Stimulated activated memory B cell treated with anti-CD40 and anti-IgM and Interleukin-4, amounts not matched to agents 10 μg/mL and 1 μg/mL and 100 μg/mL, for 72 hours (primary cell): ENCODE results near the gene ERC2.
A peak's percentile ranks its signal among the peaks of the same experiment; 100 is the strongest.

Source experiments
- ATAC-seq: fragments of 150-1000 bp; cut with Tn5 transposase; 2 replicates; pipeline ENCODE4 v1.10.0; 2021
- H3K27ac Mint-ChIP-seq: one replicate; pipeline ENCODE4 v1.8.0; 2022; ENCODE audit warnings: mild to moderate bottlenecking, mixed read lengths
- H3K27me3 Mint-ChIP-seq: one replicate; pipeline ENCODE4 v1.8.0; 2022; ENCODE audit warnings: mixed read lengths
- H3K36me3 Mint-ChIP-seq: one replicate; pipeline ENCODE4 v1.8.0; 2022; ENCODE audit warnings: mixed read lengths
- H3K4me1 Mint-ChIP-seq: one replicate; pipeline ENCODE4 v1.8.0; 2022; ENCODE audit warnings: mixed read lengths
- H3K4me3 Mint-ChIP-seq: one replicate; pipeline ENCODE4 v1.8.0; 2022; ENCODE audit warnings: mild to moderate bottlenecking, moderate library complexity, mixed read lengths
- H3K9me3 Mint-ChIP-seq: one replicate; pipeline ENCODE4 v1.8.0; 2022; ENCODE audit warnings: mixed read lengths

Gene ERC2

GRCh38 chr3:56233742-56234141 lies 234.5 kb downstream of the ERC2 start:
- H3K9me3 Mint-ChIP-seq, result no peaks in the 10 kb centered on the region
- H3K27me3 Mint-ChIP-seq, result peaks cover 9% of the 10 kb centered on the region
- H3K27ac Mint-ChIP-seq, result no peak overlapping the region
- H3K4me3 Mint-ChIP-seq, result no peak overlapping the region
- no peaks in the 10 kb centered on the region for H3K36me3 Mint-ChIP-seq
- ATAC-seq, result no peak
- H3K4me1 Mint-ChIP-seq, result no peaks in the 10 kb centered on the region

- H3K9me3 Mint-ChIP-seq, result no peaks in the 10 kb centered on the region
- no peaks in the 10 kb centered on the region for H3K36me3 Mint-ChIP-seq
- no peak for ATAC-seq
- no peak overlapping the region for H3K27ac Mint-ChIP-seq
- no peak overlapping the region for H3K4me3 Mint-ChIP-seq
- H3K4me1 Mint-ChIP-seq, result no peaks in the 10 kb centered on the region
- H3K27me3 Mint-ChIP-seq, result peaks cover 9% of the 10 kb centered on the region
These were observed 239.0 kb downstream of the ERC2 start for GRCh38 chr3:56229311-56229710.

DNA sequence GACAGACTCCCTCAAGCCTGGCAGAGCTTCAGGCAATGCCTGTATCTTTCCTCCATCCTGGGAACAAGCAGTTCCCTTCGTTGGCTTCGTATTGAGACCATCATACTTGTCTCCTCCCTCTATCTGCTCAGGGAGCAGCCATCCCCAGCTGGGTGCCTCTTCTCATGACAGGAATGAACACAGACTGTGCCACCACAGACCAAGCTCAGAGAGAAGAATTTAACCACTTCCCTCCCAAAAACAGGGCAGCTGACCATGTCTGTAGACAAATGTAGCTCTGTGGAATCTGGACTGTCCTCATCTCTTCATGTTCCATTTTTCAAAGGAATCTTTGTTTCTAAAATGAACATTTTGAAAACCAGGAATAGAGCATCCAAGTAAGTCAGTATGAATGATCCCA lies 245.4 kb downstream of the ERC2 start:
- Mint-ChIP-seq H3K27ac (no peak overlapping the region), H3K4me1 (no peaks in the 10 kb centered on the region), H3K36me3 (no peaks in the 10 kb centered on the region), H3K27me3 (no peaks in the 10 kb centered on the region), H3K9me3 (no peaks in the 10 kb centered on the region), H3K4me3 (no peak overlapping the region)
- peak; percentile 6 for ATAC-seq

DNA sequence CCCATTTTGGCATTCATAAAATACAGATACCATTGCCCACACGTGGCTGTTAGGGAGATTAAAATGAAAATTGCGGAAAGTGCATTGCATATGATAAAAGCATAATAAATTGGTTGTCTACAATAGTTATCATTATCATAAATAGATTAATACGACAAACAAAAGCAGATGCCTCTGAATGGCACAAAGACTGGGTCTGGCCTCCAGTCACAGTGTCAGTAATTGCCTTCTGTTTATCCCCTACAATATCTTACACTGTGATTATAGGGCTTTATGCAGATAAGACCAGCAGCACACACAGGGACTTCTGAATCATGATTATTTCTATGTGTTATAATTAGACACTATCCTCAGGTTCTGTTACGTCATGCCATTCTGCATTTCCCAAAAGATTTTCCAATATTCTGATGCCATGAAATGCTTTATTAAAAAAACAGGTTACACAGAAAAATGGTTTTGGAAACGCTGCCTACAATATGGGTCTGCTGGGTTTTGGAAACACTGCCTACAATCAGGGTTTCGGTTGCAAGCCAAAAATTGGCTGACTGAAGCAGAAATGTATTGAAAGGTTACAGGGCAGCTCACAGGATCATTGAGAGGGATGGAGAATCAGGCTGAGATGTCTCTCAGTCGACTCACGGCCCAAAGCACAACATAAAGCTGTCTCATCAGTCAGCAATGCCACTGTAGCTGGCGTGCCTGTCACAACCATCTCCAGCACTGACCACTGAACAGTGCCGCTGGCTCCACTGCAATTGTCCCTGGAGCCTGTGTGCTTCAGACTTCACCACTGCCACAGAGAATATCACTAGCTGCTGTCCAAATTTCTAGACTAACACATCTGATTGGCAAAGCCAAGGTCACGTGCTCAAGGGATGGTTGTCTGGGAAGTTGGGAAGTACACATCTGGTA lies 248.1 kb downstream of the ERC2 start:
- Mint-ChIP-seq H3K36me3 (no peaks in the 10 kb centered on the region), H3K27me3 (no peaks in the 10 kb centered on the region), H3K4me3 (no peak overlapping the region), H3K27ac (no peak overlapping the region), H3K4me1 (no peaks in the 10 kb centered on the region), H3K9me3 (peaks cover 2% of the 10 kb centered on the region)
- ATAC-seq, result peak; percentile 31

- Mint-ChIP-seq H3K27me3 (peaks cover 14% of the 10 kb centered on the region), H3K36me3 (no peaks in the 10 kb centered on the region), H3K9me3 (peaks cover 2% of the 10 kb centered on the region), H3K4me1 (no peaks in the 10 kb centered on the region), H3K4me3 (no peak overlapping the region), H3K27ac (no peak overlapping the region)
- no peak for ATAC-seq
These were observed 258.1 kb downstream of the ERC2 start for GRCh38 chr3:56209982-56210751.

DNA sequence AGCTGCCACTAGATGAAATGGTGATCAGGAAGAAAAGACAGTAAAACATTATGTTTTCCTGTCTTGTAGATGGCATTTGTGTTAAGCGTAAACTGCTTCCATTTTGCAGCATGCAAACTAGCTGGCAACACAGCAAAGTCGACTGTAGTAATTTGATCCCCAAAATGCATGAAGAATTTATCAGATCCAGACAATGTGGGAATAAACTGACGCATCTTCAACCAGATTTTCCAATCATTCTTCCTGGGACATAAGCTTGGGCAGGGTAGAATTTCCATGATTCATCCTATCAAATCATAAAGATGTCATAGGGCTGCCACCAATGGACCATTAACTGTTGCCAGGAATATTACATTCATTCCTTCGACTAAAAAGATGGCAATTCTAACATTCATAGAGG lies 260.3 kb downstream of the ERC2 start:
- no peak for ATAC-seq
- H3K27me3 Mint-ChIP-seq, result peaks cover 14% of the 10 kb centered on the region
- no peak overlapping the region for H3K27ac Mint-ChIP-seq
- H3K4me1 Mint-ChIP-seq, result no peaks in the 10 kb centered on the region
- H3K36me3 Mint-ChIP-seq, result no peaks in the 10 kb centered on the region
- no peaks in the 10 kb centered on the region for H3K9me3 Mint-ChIP-seq
- no peak overlapping the region for H3K4me3 Mint-ChIP-seq

GRCh38 chr3:56205406-56205805 lies 262.9 kb downstream of the ERC2 start:
- H3K4me1 Mint-ChIP-seq, result no peaks in the 10 kb centered on the region
- H3K4me3 Mint-ChIP-seq, result no peak overlapping the region
- H3K27me3 Mint-ChIP-seq, result peaks cover 14% of the 10 kb centered on the region
- ATAC-seq, result no peak
- no peaks in the 10 kb centered on the region for H3K36me3 Mint-ChIP-seq
- no peak overlapping the region for H3K27ac Mint-ChIP-seq
- no peaks in the 10 kb centered on the region for H3K9me3 Mint-ChIP-seq

DNA sequence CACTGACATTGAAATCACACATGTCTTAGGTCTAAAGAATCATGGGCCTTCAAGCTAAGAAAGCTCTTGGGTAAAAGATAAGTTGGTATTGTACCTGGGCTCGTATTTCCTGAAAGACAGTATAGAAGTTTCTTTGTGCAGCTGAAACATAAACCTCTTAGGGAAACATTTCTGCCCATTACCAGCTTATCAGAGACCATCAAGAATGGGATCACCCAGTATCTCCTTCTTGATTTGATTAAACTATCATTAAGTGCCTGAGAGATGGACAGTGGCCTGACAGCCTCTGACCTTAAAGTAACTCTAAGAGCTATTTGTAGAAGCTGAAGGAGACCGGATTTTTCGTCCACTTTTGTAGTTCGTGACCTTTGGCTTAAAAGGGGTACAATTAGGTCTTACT lies 265.3 kb downstream of the ERC2 start:
- Mint-ChIP-seq H3K4me3 (no peak overlapping the region), H3K27me3 (no peaks in the 10 kb centered on the region), H3K27ac (no peak overlapping the region), H3K36me3 (no peaks in the 10 kb centered on the region), H3K4me1 (no peaks in the 10 kb centered on the region), H3K9me3 (no peaks in the 10 kb centered on the region)
- ATAC-seq, result no peak

DNA sequence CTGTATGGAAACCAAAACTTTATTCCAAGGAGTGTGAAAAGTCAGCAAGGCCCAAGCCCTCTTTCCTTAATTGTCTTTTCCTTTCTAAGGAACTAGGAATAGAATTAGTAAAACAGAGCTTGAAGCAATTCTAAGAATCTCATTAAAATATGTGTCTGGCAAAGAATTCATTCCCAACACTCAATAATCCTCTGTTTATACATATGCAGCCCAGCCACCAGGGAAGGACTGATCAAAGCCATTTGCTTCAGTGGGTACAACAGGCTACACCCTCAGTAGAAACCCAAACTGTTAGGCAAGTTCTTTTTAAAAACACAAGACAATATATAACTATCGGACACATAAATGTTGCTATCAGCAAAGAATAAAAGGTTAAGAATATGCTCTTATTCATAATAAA lies 266.9 kb downstream of the ERC2 start:
- no peak for ATAC-seq

GRCh38 chr3:56200251-56200650 lies 268.0 kb downstream of the ERC2 start:
- Mint-ChIP-seq H3K27ac (no peak overlapping the region), H3K27me3 (no peaks in the 10 kb centered on the region), H3K4me1 (no peaks in the 10 kb centered on the region), H3K4me3 (no peak overlapping the region), H3K36me3 (no peaks in the 10 kb centered on the region), H3K9me3 (no peaks in the 10 kb centered on the region)
- no peak for ATAC-seq

More for the DNA sequence above, 266.9 kb downstream of the ERC2 start:
- Mint-ChIP-seq H3K9me3 (no peaks in the 10 kb centered on the region), H3K36me3 (no peaks in the 10 kb centered on the region), H3K4me1 (no peaks in the 10 kb centered on the region), H3K27ac (no peak overlapping the region), H3K27me3 (no peaks in the 10 kb centered on the region), H3K4me3 (no peak overlapping the region)

GRCh38 chr3:56197991-56198390 lies 270.3 kb downstream of the ERC2 start:
- Mint-ChIP-seq H3K36me3 (no peaks in the 10 kb centered on the region), H3K27me3 (no peaks in the 10 kb centered on the region), H3K27ac (no peak overlapping the region), H3K4me3 (no peak overlapping the region), H3K4me1 (no peaks in the 10 kb centered on the region), H3K9me3 (no peaks in the 10 kb centered on the region)
- no peak for ATAC-seq

DNA sequence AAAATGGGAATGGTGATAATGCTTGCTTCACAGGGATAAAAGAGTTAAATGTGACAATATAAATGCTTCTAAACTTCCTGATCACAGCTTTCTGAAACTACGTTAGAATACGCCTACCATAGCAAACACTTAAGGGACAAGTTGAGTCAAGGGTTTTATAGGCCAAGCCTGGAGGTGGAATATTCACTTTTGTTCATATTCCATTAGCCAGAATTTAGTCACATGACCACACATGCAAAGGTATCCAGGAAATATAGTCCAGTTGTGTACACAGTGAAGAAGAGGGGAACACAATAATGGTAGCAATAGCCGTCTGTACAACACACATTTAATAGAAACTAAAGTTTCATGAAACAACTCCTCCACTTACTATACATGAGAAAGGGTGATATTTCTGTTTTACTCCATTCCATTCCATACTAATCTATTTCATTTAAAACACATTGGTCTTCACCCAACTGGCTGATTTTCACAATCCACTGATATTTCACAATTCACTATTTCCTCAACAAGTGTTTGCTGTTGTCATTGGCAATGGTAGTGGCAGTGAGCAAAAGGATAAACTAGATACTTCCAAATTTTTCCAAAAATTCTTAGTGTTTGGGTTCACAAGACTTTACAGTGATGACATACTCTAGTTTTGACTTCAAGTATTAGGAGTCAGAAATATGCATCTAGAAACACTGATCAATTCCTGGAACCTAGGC lies 270.9 kb downstream of the ERC2 start:
- no peaks in the 10 kb centered on the region for H3K27me3 Mint-ChIP-seq
- no peaks in the 10 kb centered on the region for H3K4me1 Mint-ChIP-seq
- ATAC-seq, result no peak
- no peak overlapping the region for H3K4me3 Mint-ChIP-seq
- no peaks in the 10 kb centered on the region for H3K36me3 Mint-ChIP-seq
- H3K9me3 Mint-ChIP-seq, result no peaks in the 10 kb centered on the region
- no peak overlapping the region for H3K27ac Mint-ChIP-seq

DNA sequence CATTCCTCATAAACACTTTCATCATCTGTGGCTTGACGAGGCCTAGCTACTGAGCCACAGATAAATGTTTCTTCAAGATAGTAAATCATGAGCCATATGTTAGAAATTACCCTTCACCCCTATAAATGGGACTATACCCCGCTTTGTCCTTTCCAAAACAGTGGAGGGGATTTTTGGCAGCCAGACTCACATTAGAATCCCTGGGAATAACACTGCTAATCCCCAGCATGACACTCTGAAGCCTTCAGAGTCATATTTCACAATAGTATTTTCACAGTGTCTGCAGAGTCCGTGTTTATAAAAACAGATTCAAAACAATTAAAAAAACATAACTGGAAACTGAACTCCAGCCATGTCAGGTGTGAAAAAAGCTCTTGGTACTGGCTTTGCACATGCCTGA lies 271.6 kb downstream of the ERC2 start:
- no peaks in the 10 kb centered on the region for H3K36me3 Mint-ChIP-seq
- H3K27ac Mint-ChIP-seq, result no peak overlapping the region
- H3K4me3 Mint-ChIP-seq, result no peak overlapping the region
- ATAC-seq, result no peak
- H3K27me3 Mint-ChIP-seq, result no peaks in the 10 kb centered on the region
- H3K9me3 Mint-ChIP-seq, result no peaks in the 10 kb centered on the region
- H3K4me1 Mint-ChIP-seq, result no peaks in the 10 kb centered on the region

DNA sequence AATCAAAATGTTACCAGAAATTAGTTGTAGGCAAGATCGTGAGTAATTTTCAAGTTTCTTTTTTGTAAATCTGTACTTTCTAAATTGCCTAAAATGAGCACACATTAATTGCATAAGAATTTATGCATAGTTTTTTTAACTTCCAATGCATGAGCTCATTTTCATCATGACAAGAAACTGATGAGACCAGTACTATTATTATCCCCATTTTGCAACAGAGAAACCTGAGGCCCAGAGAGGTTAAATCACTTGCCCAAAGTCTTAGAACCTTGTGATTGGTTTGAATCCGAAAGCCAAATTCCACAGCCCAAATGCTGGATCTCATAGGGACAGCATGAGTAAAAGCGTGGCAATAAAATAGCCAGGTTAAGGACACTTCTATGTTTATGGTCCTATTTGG lies 274.7 kb downstream of the ERC2 start:
- Mint-ChIP-seq H3K36me3 (no peaks in the 10 kb centered on the region), H3K4me3 (no peak overlapping the region), H3K27ac (no peak overlapping the region), H3K27me3 (no peaks in the 10 kb centered on the region), H3K4me1 (no peaks in the 10 kb centered on the region), H3K9me3 (no peaks in the 10 kb centered on the region)
- ATAC-seq, result no peak

DNA sequence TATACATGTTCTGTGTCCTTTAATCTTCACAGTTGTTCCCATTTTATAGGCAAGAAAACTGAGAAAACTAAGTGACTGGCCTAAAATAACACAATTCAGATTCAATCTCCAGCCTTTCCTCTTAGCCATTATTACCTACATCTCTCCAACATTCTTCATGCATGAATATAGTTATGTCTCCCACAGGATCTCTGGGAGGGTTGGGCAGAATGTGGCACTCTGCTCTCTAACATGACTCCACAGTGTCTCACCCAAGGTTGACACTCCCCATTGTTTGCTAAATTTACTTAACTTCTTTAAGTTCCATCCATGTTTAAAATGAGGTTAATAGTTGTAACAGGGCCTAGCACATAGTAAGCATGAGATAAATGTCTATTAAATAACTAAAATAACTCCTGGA lies 276.3 kb downstream of the ERC2 start:
- Mint-ChIP-seq H3K36me3 (no peaks in the 10 kb centered on the region), H3K9me3 (no peaks in the 10 kb centered on the region), H3K4me3 (no peak overlapping the region), H3K27me3 (no peaks in the 10 kb centered on the region), H3K4me1 (no peaks in the 10 kb centered on the region), H3K27ac (no peak overlapping the region)
- no peak for ATAC-seq
